HCT116 (cell line): ENCODE data around the gene C1orf50. TPM values are rescaled to one million over a fixed set of nuclear protein-coding genes. Genes with fewer than 3 reads are reported as not detected.

ENCODE experiments used
- ATAC-seq: fragments of 200-7000 bp; cut with Tn5 transposase; 2 replicates; pipeline ENCODE4 v1.9.1; 2020; ENCODE audit warnings: mild to moderate bottlenecking, moderate library complexity
- BruUV-seq: library from RNA; stranded (reverse); fragments of 400-500 nt; replicated peaks from 2 replicates; lab custom pipeline; 2021; lab: Mats Ljungman, UMichigan
- CTCF ChIA-PET: fragments of 300-600 bp; sonication (Branson Sonifier 250); formaldehyde crosslinking; loops from one replicate; lab custom pipeline; 2021; ENCODE audit warnings: antibody characterized with exemption; lab: Charles Lee
- POLR2A ChIA-PET: fragments of 300-600, 350-600 bp; sonication (Branson Sonifier 250); formaldehyde crosslinking; loops from one replicate; lab custom pipeline; 2021; ENCODE audit warnings: antibody characterized with exemption; lab: Charles Lee
- RAD21 ChIA-PET, 2 experiments: fragments of 300-600 bp; sonication (Branson Sonifier 250); formaldehyde crosslinking; loops; one replicate each; lab custom pipeline; 2023; ENCODE audit warnings: low total read pairs in 2 of 2; ENCODE audit not compliant: uncharacterized antibody in 2 of 2, unreplicated experiment in 2 of 2, low non-redundant PET in 1 of 2; lab: Charles Lee
- DNase-seq: peaks from one replicate; pipeline ENCODE4 v3.0.0-alpha.2; 2010; ENCODE audit warnings: low read depth, low spot score
- H2AFZ ChIP-seq: fragments of 200-600 bp; shearing (Covaris generic), sonication (generic); 2 replicates; pipeline ENCODE4 v1.6.1; 2017; ENCODE audit warnings: low read depth, mixed run types, mixed read lengths, antibody characterized with exemption, low read length; ENCODE audit not compliant: poor library complexity, severe bottlenecking
- H3K27ac ChIP-seq: 2 replicates; pipeline ENCODE4 v1.5.1; 2012; ENCODE audit warnings: low read depth, low read length
- H3K27me3 ChIP-seq: fragments of 200-600 bp; sonication (generic); 2 replicates; pipeline ENCODE4 v1.6.1; 2016; ENCODE audit warnings: mixed run types, low read length, mixed read lengths; ENCODE audit not compliant: insufficient read depth
- H3K36me3 ChIP-seq, 2 experiments: fragments of 200-500 bp in 1 of 2; fragments of 200-600 bp in 1 of 2; sonication (Bioruptor generic) in 1 of 2; sonication (generic) in 1 of 2; 2 replicates each; pipeline versions ENCODE4 v1.5.1 to v1.6.1; 2014 to 2016; ENCODE audit warnings: low read length in 2 of 2, inconsistent platforms in 1 of 2, mixed read lengths in 1 of 2, mixed run types in 1 of 2; ENCODE audit not compliant: insufficient read depth in 2 of 2, control insufficient read depth in 1 of 2
- H3K4me1 ChIP-seq, 2 experiments: fragments of 200-600 bp in 1 of 2; sonication (generic) in 1 of 2; 2 replicates each; pipeline versions ENCODE4 v1.5.1 to v1.6.1; 2012 to 2017; ENCODE audit warnings: low read length in 2 of 2, inconsistent platforms in 1 of 2, mild to moderate bottlenecking in 1 of 2, mixed read lengths in 1 of 2, mixed run types in 1 of 2, moderate library complexity in 1 of 2; ENCODE audit not compliant: insufficient read depth in 2 of 2, control insufficient read depth in 1 of 2
- H3K4me2 ChIP-seq: fragments of 200-600 bp; sonication (generic); 2 replicates; pipeline ENCODE4 v1.6.1; 2017; ENCODE audit warnings: mixed run types, low read length, mixed read lengths
- H3K4me3 ChIP-seq, 2 experiments: fragments of 200-600 bp in 1 of 2; sonication (generic) in 1 of 2; replicated peaks in 1 of 2; 2 replicates each; pipeline ENCODE4 v1.5.1; 2011 to 2016; ENCODE audit warnings: low read length in 2 of 2, control low read depth in 1 of 2, low read depth in 1 of 2, mild to moderate bottlenecking in 1 of 2, mixed read lengths in 1 of 2, mixed run types in 1 of 2
- H3K79me2 ChIP-seq: fragments of 200-600 bp; sonication (generic); 2 replicates; pipeline ENCODE4 v1.6.1; 2017; ENCODE audit warnings: mild to moderate bottlenecking, mixed run types, low read length, moderate library complexity, mixed read lengths; ENCODE audit not compliant: insufficient read depth
- H3K9ac ChIP-seq: fragments of 200-600 bp; sonication (generic); 2 replicates; pipeline ENCODE4 v1.6.1; 2016; ENCODE audit warnings: low read length, mixed read lengths
- H3K9me2 ChIP-seq: fragments of 200-600 bp; sonication (generic), shearing (Covaris generic); 2 replicates; pipeline ENCODE4 v1.6.1; 2017; ENCODE audit warnings: mixed run types, mild to moderate bottlenecking, moderate library complexity; ENCODE audit not compliant: insufficient read depth
- H3K9me3 ChIP-seq, 2 experiments: fragments of 200-500 bp in 1 of 2; fragments of 200-600 bp in 1 of 2; sonication (Bioruptor generic) in 1 of 2; sonication (generic) in 1 of 2; 2 replicates each; pipeline ENCODE4 v1.6.1; 2014 to 2017; ENCODE audit warnings: low read length in 2 of 2, mixed read lengths in 2 of 2, inconsistent platforms in 1 of 2, low read depth in 1 of 2, mild to moderate bottlenecking in 1 of 2, mixed run types in 1 of 2, moderate library complexity in 1 of 2; ENCODE audit not compliant: control insufficient read depth in 1 of 2, insufficient read depth in 1 of 2
- H4K20me1 ChIP-seq: fragments of 200-600 bp; sonication (generic), shearing (Covaris generic); 2 replicates; pipeline ENCODE4 v1.6.1; 2017; ENCODE audit warnings: mixed run types, mild to moderate bottlenecking, moderate library complexity; ENCODE audit not compliant: insufficient read depth
- ATF3 ChIP-seq: IDR thresholded peaks from 2 replicates; pipeline ENCODE4 v1.6.1; 2012
- CEBPB ChIP-seq: IDR thresholded peaks from 2 replicates; pipeline ENCODE4 v1.6.1; 2012; ENCODE audit warnings: low read depth
- CTCF ChIP-seq, 3 experiments: fragments of 200-600 bp in 1 of 3; sonication (generic) in 1 of 3; IDR thresholded peaks in 2 of 3; conservative IDR thresholded peaks in 1 of 3; 2 replicates each; pipeline ENCODE4 v1.5.1; 2012 to 2017; ENCODE audit warnings: low read depth in 2 of 3, low read length in 2 of 3, antibody characterized with exemption in 1 of 3, borderline replicate concordance in 1 of 3, control low read depth in 1 of 3, mild to moderate bottlenecking in 1 of 3, mixed read lengths in 1 of 3, mixed run types in 1 of 3, moderate library complexity in 1 of 3; ENCODE audit not compliant: insufficient read depth in 1 of 3
- EGR1 ChIP-seq: IDR thresholded peaks from 2 replicates; pipeline ENCODE4 v1.6.1; 2012; ENCODE audit warnings: low read depth
- ELF1 ChIP-seq: IDR thresholded peaks from 2 replicates; pipeline ENCODE4 v1.6.1; 2012; ENCODE audit warnings: low read depth, borderline replicate concordance
- EZH2 ChIP-seq: fragments of 200-600 bp; sonication (generic); IDR thresholded peaks from 2 replicates; pipeline ENCODE4 v1.6.1; 2017; ENCODE audit warnings: antibody characterized with exemption, mixed run types
- EZH2phosphoT487 ChIP-seq: fragments of 200-600 bp; IDR thresholded peaks from 2 replicates; pipeline ENCODE4 v1.6.1; 2018; ENCODE audit warnings: antibody characterized with exemption, borderline replicate concordance
- JUND ChIP-seq: IDR thresholded peaks from 2 replicates; pipeline ENCODE4 v1.6.1; 2012
- MAX ChIP-seq: IDR thresholded peaks from 2 replicates; pipeline ENCODE4 v1.6.1; 2012
- POLR2A ChIP-seq: IDR thresholded peaks from 2 replicates; pipeline ENCODE4 v1.7.0; 2011; ENCODE audit warnings: borderline replicate concordance; ENCODE audit not compliant: insufficient read depth, insufficient read length; ENCODE audit errors: extremely low read depth
- POLR2AphosphoS5 ChIP-seq: IDR thresholded peaks from 2 replicates; pipeline ENCODE4 v1.6.1; 2011; ENCODE audit warnings: mild to moderate bottlenecking, low read depth, low read length, moderate library complexity
- RAD21 ChIP-seq: IDR thresholded peaks from 2 replicates; pipeline ENCODE4 v1.6.1; 2012; ENCODE audit warnings: low read depth, mild to moderate bottlenecking
- REST ChIP-seq: IDR thresholded peaks from 2 replicates; pipeline ENCODE4 v1.6.1; 2012; ENCODE audit warnings: low read depth
- SRF ChIP-seq: IDR thresholded peaks from 2 replicates; pipeline ENCODE4 v1.6.1; 2012; ENCODE audit warnings: low read depth
- TCF7L2 ChIP-seq: IDR thresholded peaks from 2 replicates; pipeline ENCODE4 v1.7.0; 2011; ENCODE audit warnings: borderline replicate concordance, inconsistent platforms; ENCODE audit not compliant: insufficient read depth, insufficient read length; ENCODE audit errors: extremely low read depth
- ZBTB33 ChIP-seq: IDR thresholded peaks from 2 replicates; pipeline ENCODE4 v1.6.1; 2011; ENCODE audit warnings: mild to moderate bottlenecking, low read length, moderate library complexity; ENCODE audit not compliant: insufficient replicate concordance; ENCODE audit errors: extremely low read depth
- ZNF274 ChIP-seq: fragments of 200-500 bp; sonication (Bioruptor generic); IDR thresholded peaks from 2 replicates; pipeline ENCODE4 v1.6.1; 2014; ENCODE audit warnings: mild to moderate bottlenecking, low read depth, low read length, inconsistent platforms
- intact Hi-C: fragments of 100-400 bp; cut with micrococcal nuclease; formaldehyde crosslinking; loops from 2 replicates; pipeline ENCODE4 v1.10.0; 2022
- total RNA-seq: library from RNA; stranded (reverse); gene quantifications from one replicate; pipeline ENCODE4 v1.2.1, GENCODE V29; 2021; ENCODE audit not compliant: unreplicated experiment

The C1orf50 gene
- total RNA-seq, 1 experiment from 2014 or later = 5.8 TPM

GRCh38 chr1:42821690-42822089 is 54.6 kb downstream of the C1orf50 start:
- H3K79me2 ChIP-seq = no peaks in the 10 kb centered on the region
- H3K27me3 ChIP-seq = no peaks in the 10 kb centered on the region
- TF ChIP-seq EZH2 (no peak), SRF (no peak), POLR2AphosphoS5 (no peak), EGR1 (no peak), TCF7L2 (no peak), REST (no peak), RAD21 (no peak), POLR2A (no peak), ZBTB33 (no peak), CEBPB (no peak), JUND (no peak), MAX (no peak), ZNF274 (no peak), ATF3 (no peak), CTCF (IDR thresholded peaks at IDR 0.05 in 2 of 3, conservative IDR thresholded peaks at IDR 0.05 in 1 of 3; ENCODE audit: borderline replicate concordance in 1 of 3, insufficient read depth in 1 of 3, low read depth in 2 of 3, low read length in 2 of 3) (no peak), EZH2phosphoT487 (no peak), ELF1 (no peak)
- ATAC-seq (no peak), DNase-seq (no peak)
- H3K4me3 ChIP-seq = no peak overlapping the region
- no peaks in the 10 kb centered on the region for H3K9me3 ChIP-seq
- H3K4me1 ChIP-seq = peaks cover 24 to 39% of the 10 kb centered on the region in 2 experiments
- H2AFZ ChIP-seq = no peak overlapping the region
- no TSS peak for BruUV-seq
- H3K27ac ChIP-seq = no peak overlapping the region
- H3K4me2 ChIP-seq = no peak overlapping the region
- H3K9me2 ChIP-seq = no peaks in the 10 kb centered on the region
- ChIA-PET POLR2A (interaction anchor here (0.6 to 1.1 kb wide), 3 partner anchors 10 to 25 kb away, joined by 3 to 5 read pairs (median 4); partner anchors contain the start of gene ZNF691), RAD21 (no interaction called here), CTCF (interaction anchor here (0.7 kb wide), 1 partner anchor 25 kb away, joined by 3 read pairs; the partner anchor contains the start of gene ZNF691)
- no peak overlapping the region for H3K9ac ChIP-seq
- intact Hi-C loops = no loop called here
- H4K20me1 ChIP-seq = no peaks in the 10 kb centered on the region
- no peaks in the 10 kb centered on the region for H3K36me3 ChIP-seq
